Subcutaneous abdominal adipose tissue (tissue), 5 donors: Measurements from ENCODE around the gene CADM1.

ENCODE experiments used
- H3K27ac ChIP-seq: one replicate; pipeline ENCODE4 v1.7.0; 2013; ENCODE audit warnings: low read depth, mild to moderate bottlenecking, inconsistent platforms, low read length, moderate library complexity
- H3K27me3 ChIP-seq, 5 donors: one replicate each; pipeline ENCODE4 v1.7.0; 2013; ENCODE audit warnings: low read length in 5 of 5, inconsistent platforms in 1 of 5; ENCODE audit not compliant: control insufficient read depth in 5 of 5, insufficient read depth in 4 of 5
- H3K36me3 ChIP-seq, 5 donors: one replicate each; pipeline ENCODE4 v1.7.0; 2013; ENCODE audit warnings: low read length in 5 of 5; ENCODE audit not compliant: control insufficient read depth in 5 of 5, insufficient read depth in 5 of 5
- H3K4me1 ChIP-seq, 5 donors: one replicate each; pipeline ENCODE4 v1.7.0; 2013; ENCODE audit warnings: low read length in 5 of 5, mild to moderate bottlenecking in 3 of 5, moderate library complexity in 1 of 5; ENCODE audit not compliant: control insufficient read depth in 5 of 5, insufficient read depth in 5 of 5
- H3K4me3 ChIP-seq, 5 donors: one replicate each; pipeline ENCODE4 v1.7.0; 2013; ENCODE audit warnings: low read length in 5 of 5, low read depth in 1 of 5
- H3K9ac ChIP-seq, 5 donors: one replicate each; pipeline ENCODE4 v1.7.0; 2013; ENCODE audit warnings: low read length in 5 of 5, mild to moderate bottlenecking in 4 of 5, moderate library complexity in 3 of 5
- H3K9me3 ChIP-seq, 5 donors: one replicate each; pipeline ENCODE4 v1.7.0; 2013; ENCODE audit warnings: low read length in 5 of 5; ENCODE audit not compliant: control insufficient read depth in 5 of 5
- donor health status: healthy.
- donor health status: healthy.
- donor health status: healthy.
- donor health status: healthy.
- donor health status: healthy.

CADM1 gene

GRCh38 chr11:115535781-115536180 lies 31.6 kb upstream of the CADM1 start:
- Histone ChIP-seq H3K4me3 (no peak overlapping the region), H3K27ac (no peak overlapping the region), H3K27me3 (peaks cover 0 to 11% (median 8%) of the 10 kb centered on the region in 5 donors), H3K4me1 (no peaks in the 10 kb centered on the region), H3K36me3 (no peaks in the 10 kb centered on the region), H3K9me3 (no peaks in the 10 kb centered on the region), H3K9ac (no peak overlapping the region)

GRCh38 chr11:115530752-115531151 lies 26.5 kb upstream of the CADM1 start:
- Histone ChIP-seq H3K27ac (no peak overlapping the region), H3K36me3 (no peaks in the 10 kb centered on the region), H3K27me3 (peaks cover 0 to 18% (median 11%) of the 10 kb centered on the region in 5 donors), H3K9me3 (peaks cover 0 to 2% (median 0%) of the 10 kb centered on the region in 5 donors), H3K9ac (no peak overlapping the region), H3K4me3 (no peak overlapping the region), H3K4me1 (no peaks in the 10 kb centered on the region)

- Histone ChIP-seq H3K36me3 (no peaks in the 10 kb centered on the region), H3K9ac (no peak overlapping the region), H3K4me1 (no peaks in the 10 kb centered on the region), H3K4me3 (no peak overlapping the region), H3K27ac (no peak overlapping the region), H3K9me3 (peaks cover 0 to 2% (median 0%) of the 10 kb centered on the region in 5 donors), H3K27me3 (peaks cover 0 to 17% (median 4%) of the 10 kb centered on the region in 5 donors)
These were observed 24.0 kb upstream of the CADM1 start for GRCh38 chr11:115528225-115528624.

GRCh38 chr11:115527534-115528125 lies 23.4 kb upstream of the CADM1 start:
- Histone ChIP-seq H3K27ac (no peak overlapping the region), H3K36me3 (no peaks in the 10 kb centered on the region), H3K9me3 (peaks cover 0 to 2% (median 0%) of the 10 kb centered on the region in 5 donors), H3K4me3 (no peak overlapping the region), H3K27me3 (peaks cover 0 to 17% (median 4%) of the 10 kb centered on the region in 5 donors), H3K9ac (no peak overlapping the region), H3K4me1 (no peaks in the 10 kb centered on the region)

GRCh38 chr11:115525531-115526006 lies 21.4 kb upstream of the CADM1 start:
- Histone ChIP-seq H3K4me3 (no peak overlapping the region), H3K27ac (no peak overlapping the region), H3K27me3 (peaks cover 0 to 17% (median 4%) of the 10 kb centered on the region in 5 donors), H3K9me3 (peaks cover 0 to 2% (median 0%) of the 10 kb centered on the region in 5 donors), H3K9ac (no peak overlapping the region), H3K36me3 (no peaks in the 10 kb centered on the region), H3K4me1 (no peaks in the 10 kb centered on the region)

- Histone ChIP-seq H3K4me3 (no peak overlapping the region), H3K9ac (no peak overlapping the region), H3K27ac (no peak overlapping the region), H3K27me3 (peaks cover 0 to 17% (median 4%) of the 10 kb centered on the region in 5 donors), H3K4me1 (no peaks in the 10 kb centered on the region), H3K36me3 (no peaks in the 10 kb centered on the region), H3K9me3 (peaks cover 0 to 2% (median 0%) of the 10 kb centered on the region in 5 donors)
These were observed 20.4 kb upstream of the CADM1 start for GRCh38 chr11:115524572-115524971.

- Histone ChIP-seq H3K27ac (no peak overlapping the region), H3K27me3 (peaks cover 0 to 13% (median 4%) of the 10 kb centered on the region in 5 donors), H3K9ac (no peak overlapping the region), H3K9me3 (peaks cover 0 to 2% (median 0%) of the 10 kb centered on the region in 5 donors), H3K4me1 (no peaks in the 10 kb centered on the region), H3K4me3 (no peak overlapping the region), H3K36me3 (no peaks in the 10 kb centered on the region)
These were observed 19.6 kb upstream of the CADM1 start for GRCh38 chr11:115523727-115524399.

DNA sequence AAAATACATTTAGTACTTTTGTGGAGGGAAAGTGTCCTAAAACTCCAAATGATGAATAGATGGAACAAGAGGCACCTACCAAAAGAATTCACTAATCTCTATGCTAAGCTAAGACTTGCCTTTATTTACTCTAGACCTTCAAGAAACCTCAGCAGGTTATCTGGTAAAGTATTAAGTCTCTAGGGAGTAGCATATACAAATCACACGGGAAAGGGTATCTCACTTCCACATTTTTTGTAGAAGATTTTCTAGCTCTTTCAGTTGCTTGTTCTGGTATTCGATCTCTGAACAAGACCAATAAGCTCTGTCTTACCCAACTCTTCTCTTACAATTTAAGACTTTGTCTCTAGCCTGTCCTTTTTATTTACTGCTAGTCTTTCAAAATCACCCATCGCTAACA lies 18.1 kb upstream of the CADM1 start:
- no peaks in the 10 kb centered on the region for H3K36me3 ChIP-seq
- no peak overlapping the region for H3K27ac ChIP-seq
- no peak overlapping the region for H3K4me3 ChIP-seq
- H3K9me3 ChIP-seq: no peaks in the 10 kb centered on the region
- H3K27me3 ChIP-seq: peaks cover 0 to 9% (median 0%) of the 10 kb centered on the region in 5 donors
- no peaks in the 10 kb centered on the region for H3K4me1 ChIP-seq
- H3K9ac ChIP-seq: no peak overlapping the region

DNA sequence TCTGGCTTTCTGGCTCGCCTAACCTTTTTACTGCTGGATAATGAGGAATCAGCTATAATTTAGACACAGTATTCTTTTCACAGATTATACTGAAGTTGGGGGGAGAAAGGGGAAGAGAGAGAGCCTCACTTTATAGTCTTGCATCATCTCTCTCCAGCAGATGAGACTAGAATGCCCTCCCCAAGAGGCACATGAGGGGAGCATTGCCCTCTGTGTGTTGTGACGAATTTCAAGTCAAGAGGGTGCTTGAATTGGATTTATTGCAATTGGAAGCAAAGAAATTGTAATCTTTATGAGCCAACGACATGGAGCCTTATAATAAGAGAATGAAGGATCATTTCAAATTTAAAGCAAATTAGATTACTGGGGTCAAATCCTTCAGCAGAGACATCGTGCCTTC lies 17.6 kb upstream of the CADM1 start:
- Histone ChIP-seq H3K4me3 (no peak overlapping the region), H3K9ac (no peak overlapping the region), H3K27ac (no peak overlapping the region), H3K27me3 (peaks cover 0 to 9% (median 0%) of the 10 kb centered on the region in 5 donors), H3K36me3 (no peaks in the 10 kb centered on the region), H3K4me1 (no peaks in the 10 kb centered on the region), H3K9me3 (no peaks in the 10 kb centered on the region)

GRCh38 chr11:115518983-115519628 lies 14.9 kb upstream of the CADM1 start:
- H3K9me3 ChIP-seq: no peaks in the 10 kb centered on the region
- H3K27me3 ChIP-seq: peaks cover 0 to 9% (median 0%) of the 10 kb centered on the region in 5 donors
- no peak overlapping the region for H3K9ac ChIP-seq
- no peak overlapping the region for H3K27ac ChIP-seq
- H3K36me3 ChIP-seq: no peaks in the 10 kb centered on the region
- no peak overlapping the region for H3K4me3 ChIP-seq
- no peaks in the 10 kb centered on the region for H3K4me1 ChIP-seq
